Upper lobe of left lung (tissue), 6 donors: ENCODE results near the gene ITIH1. TPM values are rescaled to one million over a fixed set of nuclear protein-coding genes. Genes with fewer than 3 reads are reported as not detected.

Experiments
- ATAC-seq, 2 donors: fragments of 200-7000 bp; cut with Tn5 transposase; one replicate each; pipeline ENCODE4 v1.9.1; 2022; ENCODE audit warnings: mild to moderate bottlenecking in 2 of 2, moderate library complexity in 2 of 2; ENCODE audit not compliant: low FRiP score in 2 of 2
- DNase-seq, 2 donors: peaks; one replicate each; pipeline ENCODE4 v3.0.0-alpha.2; 2019 to 2020
- H3K27ac ChIP-seq, 4 donors: fragments of 200-600 bp; sonication (generic); one replicate each; pipeline ENCODE4 v1.5.1; 2016 to 2019
- H3K27me3 ChIP-seq, 4 donors: fragments of 200-600 bp; sonication (generic); one replicate each; pipeline ENCODE4 v1.5.1; 2017 to 2019
- H3K36me3 ChIP-seq, 4 donors: fragments of 200-600 bp; sonication (generic); one replicate each; pipeline ENCODE4 v1.5.1; 2016 to 2019
- H3K4me1 ChIP-seq, 4 donors: fragments of 200-600 bp; sonication (generic); one replicate each; pipeline ENCODE4 v1.5.1; 2018 to 2019
- H3K4me3 ChIP-seq, 4 donors: fragments of 200-600 bp; sonication (generic); one replicate each; pipeline ENCODE4 v1.5.1; 2017 to 2019; ENCODE audit warnings: mild to moderate bottlenecking in 2 of 4, moderate library complexity in 1 of 4
- H3K9me3 ChIP-seq, 4 donors: fragments of 200-600 bp; sonication (generic); one replicate each; pipeline ENCODE4 v1.5.1; 2018 to 2019
- EP300 ChIP-seq, 4 donors: sonication (generic); formaldehyde crosslinking; IDR thresholded peaks; one replicate each; pipeline ENCODE4 v1.5.1; 2017; ENCODE audit warnings: antibody characterized with exemption in 4 of 4, control low read depth in 2 of 4
- POLR2A ChIP-seq, 4 donors: fragments of 450-650 bp; IDR thresholded peaks; one replicate each; pipeline ENCODE4 v1.5.1; 2016 to 2017; ENCODE audit warnings: antibody characterized with exemption in 4 of 4, mild to moderate bottlenecking in 2 of 4
- POLR2AphosphoS5 ChIP-seq, 2 donors: sonication (generic); formaldehyde crosslinking; IDR thresholded peaks; one replicate each; pipeline ENCODE4 v1.5.1; 2017; ENCODE audit warnings: antibody characterized with exemption in 2 of 2
- WGBS, 2 donors: methylation state at CpG; one replicate each; pipeline ENCODE4 v1.1.5; 2017 to 2018; 5-methylcytosine and 5-hydroxymethylcytosine counted together
- total RNA-seq, 6 donors: library from RNA; depleted of rRNA in 4 of 6; stranded (reverse); fragments of >200 nt in 4 of 6; gene quantifications; one replicate each; pipeline versions ENCODE4 v1.1.0 to v1.2.1, GENCODE V29; 2016 to 2021
- TF ChIP-seq, protein P1 (sequence below), 6 experiments: fragments of 450-650 bp in 4 of 6; fragments of 200-600 bp in 2 of 6; sonication (generic) in 2 of 6; IDR thresholded peaks; one replicate each; pipeline ENCODE4 v1.5.1; 2016 to 2019; ENCODE audit warnings: antibody characterized with exemption in 6 of 6
- donor health status: DM: no; HTN: no; CAD: no; lungs with moderate emphysema.
- donor health status: DM: no; HTN: yes; CAD: no; lungs with severe emphysema.

Gene ITIH1
- total RNA-seq, 6 donors from 2014 or later, result 0.40 to 0.54 TPM; not detected in 4

GRCh38 chr3:52786330-52787215 lies 9.2 kb downstream of the ITIH1 start:
- no peak for DNase-seq
- 84 to 90% methylated on average over 14 to 19 of the region's 19 CpGs for WGBS, 2 donors
- Histone ChIP-seq H3K9me3 (no peaks in the 10 kb centered on the region), H3K4me1 (no peaks in the 10 kb centered on the region), H3K27ac (no peak overlapping the region), H3K36me3 (no peaks in the 10 kb centered on the region), H3K27me3 (no peaks in the 10 kb centered on the region), H3K4me3 (no peak overlapping the region)
- no peak for ATAC-seq
- no peak for TF ChIP-seq EP300 (IDR thresholded peaks at IDR 0.05)
- TF ChIP-seq POLR2AphosphoS5 (IDR thresholded peaks at IDR 0.05), result no peak
- TF ChIP-seq, protein P1, sequence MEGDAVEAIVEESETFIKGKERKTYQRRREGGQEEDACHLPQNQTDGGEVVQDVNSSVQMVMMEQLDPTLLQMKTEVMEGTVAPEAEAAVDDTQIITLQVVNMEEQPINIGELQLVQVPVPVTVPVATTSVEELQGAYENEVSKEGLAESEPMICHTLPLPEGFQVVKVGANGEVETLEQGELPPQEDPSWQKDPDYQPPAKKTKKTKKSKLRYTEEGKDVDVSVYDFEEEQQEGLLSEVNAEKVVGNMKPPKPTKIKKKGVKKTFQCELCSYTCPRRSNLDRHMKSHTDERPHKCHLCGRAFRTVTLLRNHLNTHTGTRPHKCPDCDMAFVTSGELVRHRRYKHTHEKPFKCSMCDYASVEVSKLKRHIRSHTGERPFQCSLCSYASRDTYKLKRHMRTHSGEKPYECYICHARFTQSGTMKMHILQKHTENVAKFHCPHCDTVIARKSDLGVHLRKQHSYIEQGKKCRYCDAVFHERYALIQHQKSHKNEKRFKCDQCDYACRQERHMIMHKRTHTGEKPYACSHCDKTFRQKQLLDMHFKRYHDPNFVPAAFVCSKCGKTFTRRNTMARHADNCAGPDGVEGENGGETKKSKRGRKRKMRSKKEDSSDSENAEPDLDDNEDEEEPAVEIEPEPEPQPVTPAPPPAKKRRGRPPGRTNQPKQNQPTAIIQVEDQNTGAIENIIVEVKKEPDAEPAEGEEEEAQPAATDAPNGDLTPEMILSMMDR (IDR thresholded peaks at IDR 0.05), result no peak
- no peak for TF ChIP-seq POLR2A (IDR thresholded peaks at IDR 0.05)

- DNase-seq (no peak), ATAC-seq (no peak)
- TF ChIP-seq POLR2A (IDR thresholded peaks at IDR 0.05), result no peak
- WGBS, 2 donors, result 86 to 90% methylated on average over 10 to 11 of the region's 11 CpGs
- no peaks in the 10 kb centered on the region for H3K27me3 ChIP-seq
- no peak overlapping the region for H3K4me3 ChIP-seq
- no peaks in the 10 kb centered on the region for H3K4me1 ChIP-seq
- no peaks in the 10 kb centered on the region for H3K9me3 ChIP-seq
- H3K27ac ChIP-seq, result no peak overlapping the region
- no peaks in the 10 kb centered on the region for H3K36me3 ChIP-seq
Observed at GRCh38 chr3:52787246-52787645, 9.8 kb downstream of the ITIH1 start.

- no peaks in the 10 kb centered on the region for H3K9me3 ChIP-seq
- TF ChIP-seq, protein P1 (IDR thresholded peaks at IDR 0.05), result no peak
- no peak for TF ChIP-seq EP300 (IDR thresholded peaks at IDR 0.05)
- TF ChIP-seq POLR2AphosphoS5 (IDR thresholded peaks at IDR 0.05), result no peak
- TF ChIP-seq POLR2A (IDR thresholded peaks at IDR 0.05), result no peak
- H3K27me3 ChIP-seq, result no peaks in the 10 kb centered on the region
- 72% methylated on average over 14 to 17 of the region's 17 CpGs for WGBS, 2 donors
- no peak overlapping the region for H3K27ac ChIP-seq
- no peak overlapping the region for H3K4me3 ChIP-seq
- ATAC-seq (no peak), DNase-seq (no peak)
- no peaks in the 10 kb centered on the region for H3K36me3 ChIP-seq
- no peaks in the 10 kb centered on the region for H3K4me1 ChIP-seq
Observed at GRCh38 chr3:52787672-52788625, 10.6 kb downstream of the ITIH1 start.

GRCh38 chr3:52788890-52789745 lies 11.7 kb downstream of the ITIH1 start:
- no peaks in the 10 kb centered on the region for H3K9me3 ChIP-seq
- H3K27ac ChIP-seq, result no peak overlapping the region
- H3K36me3 ChIP-seq, result no peaks in the 10 kb centered on the region
- H3K4me1 ChIP-seq, result no peaks in the 10 kb centered on the region
- H3K4me3 ChIP-seq, result no peak overlapping the region
- ATAC-seq (no peak), DNase-seq (no peak)
- H3K27me3 ChIP-seq, result no peaks in the 10 kb centered on the region
- WGBS, 2 donors, result 84 to 90% methylated on average over 14 to 16 of the region's 16 CpGs
- TF ChIP-seq POLR2A (IDR thresholded peaks at IDR 0.05), result no peak
- TF ChIP-seq EP300 (IDR thresholded peaks at IDR 0.05), result no peak

- Histone ChIP-seq H3K4me3 (no peak overlapping the region), H3K4me1 (no peaks in the 10 kb centered on the region), H3K36me3 (no peaks in the 10 kb centered on the region), H3K27me3 (no peaks in the 10 kb centered on the region), H3K9me3 (no peaks in the 10 kb centered on the region), H3K27ac (no peak overlapping the region)
- no peak for DNase-seq
- ATAC-seq, result no peak
- no peak for TF ChIP-seq EP300 (IDR thresholded peaks at IDR 0.05)
- no peak for TF ChIP-seq POLR2AphosphoS5 (IDR thresholded peaks at IDR 0.05)
- TF ChIP-seq POLR2A (IDR thresholded peaks at IDR 0.05), result no peak
- TF ChIP-seq, protein P1 (IDR thresholded peaks at IDR 0.05), result no peak
- WGBS, 2 donors, result 20 to 87% methylated on average over 1 to 6 of the region's 6 CpGs
Observed at GRCh38 chr3:52789746-52790040, 12.3 kb downstream of the ITIH1 start.
